SK-N-SH (cell line): ENCODE measurements around the gene ADD1.

Source experiments
- RCOR1 ChIP-seq: fragments of 150-350 bp; IDR thresholded peaks from 2 replicates; pipeline ENCODE4 v1.6.1; 2017; ENCODE audit warnings: antibody characterized with exemption, low read length
- SIN3A ChIP-seq: IDR thresholded peaks from 2 replicates; pipeline ENCODE4 v1.6.1; 2012; ENCODE audit warnings: low read depth, mild to moderate bottlenecking, low read length, moderate library complexity, borderline replicate concordance
- TF ChIP-seq, protein P1 (sequence below): fragments of 200-600 bp; sonication (generic); IDR thresholded peaks from 2 replicates; pipeline ENCODE4 v1.6.1; 2017; ENCODE audit warnings: antibody characterized with exemption, mild to moderate bottlenecking, moderate library complexity

DNA sequence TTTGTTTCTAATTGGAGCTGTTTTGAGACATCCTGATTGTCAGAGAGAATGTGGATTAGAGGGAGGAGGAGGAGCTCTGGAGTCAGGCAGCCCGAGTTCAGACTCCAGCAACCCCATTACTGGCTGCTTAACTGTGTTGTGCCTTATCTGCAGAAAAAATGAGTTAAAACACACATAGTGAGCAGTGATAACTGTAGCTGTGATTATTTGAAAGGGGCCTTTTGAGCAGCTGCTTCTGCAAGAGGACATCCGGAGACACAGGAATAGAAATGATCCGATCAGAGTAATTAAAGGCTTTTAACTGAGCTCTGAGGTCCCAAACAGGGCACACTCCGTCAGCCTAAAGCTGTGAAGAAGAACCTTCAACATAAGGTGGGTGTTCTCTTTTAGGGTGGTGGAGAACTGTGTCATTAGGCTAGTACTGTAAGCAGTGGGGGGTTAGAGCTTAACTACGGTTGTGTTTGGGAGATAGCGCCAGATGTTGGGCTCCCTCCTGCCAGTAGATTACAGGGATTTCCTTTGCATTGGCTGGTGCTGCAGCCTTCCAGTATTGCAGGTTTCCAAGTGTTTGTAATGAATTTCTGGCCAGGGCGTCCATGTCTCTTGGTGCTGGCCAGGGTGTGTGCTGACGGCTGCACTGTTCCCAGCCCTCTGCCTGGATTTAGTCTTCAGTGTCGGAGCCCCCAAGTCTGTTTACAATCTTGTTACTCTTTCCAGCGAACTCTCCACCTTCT is 24.3 kb downstream of the ADD1 start:
- TF ChIP-seq RCOR1 (no peak; the same call in 1 of the 2 replicates), SIN3A (no peak)
- TF ChIP-seq, protein P1, sequence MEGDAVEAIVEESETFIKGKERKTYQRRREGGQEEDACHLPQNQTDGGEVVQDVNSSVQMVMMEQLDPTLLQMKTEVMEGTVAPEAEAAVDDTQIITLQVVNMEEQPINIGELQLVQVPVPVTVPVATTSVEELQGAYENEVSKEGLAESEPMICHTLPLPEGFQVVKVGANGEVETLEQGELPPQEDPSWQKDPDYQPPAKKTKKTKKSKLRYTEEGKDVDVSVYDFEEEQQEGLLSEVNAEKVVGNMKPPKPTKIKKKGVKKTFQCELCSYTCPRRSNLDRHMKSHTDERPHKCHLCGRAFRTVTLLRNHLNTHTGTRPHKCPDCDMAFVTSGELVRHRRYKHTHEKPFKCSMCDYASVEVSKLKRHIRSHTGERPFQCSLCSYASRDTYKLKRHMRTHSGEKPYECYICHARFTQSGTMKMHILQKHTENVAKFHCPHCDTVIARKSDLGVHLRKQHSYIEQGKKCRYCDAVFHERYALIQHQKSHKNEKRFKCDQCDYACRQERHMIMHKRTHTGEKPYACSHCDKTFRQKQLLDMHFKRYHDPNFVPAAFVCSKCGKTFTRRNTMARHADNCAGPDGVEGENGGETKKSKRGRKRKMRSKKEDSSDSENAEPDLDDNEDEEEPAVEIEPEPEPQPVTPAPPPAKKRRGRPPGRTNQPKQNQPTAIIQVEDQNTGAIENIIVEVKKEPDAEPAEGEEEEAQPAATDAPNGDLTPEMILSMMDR = no peak
